Osteoblast (primary cell): ENCODE data around the gene PSG6. TPM values are rescaled to one million over a fixed set of nuclear protein-coding genes. Genes with fewer than 3 reads are reported as not detected.

Experiments used
- total RNA-seq: library from RNA; depleted of rRNA; stranded (reverse); fragments of >200 nt; gene quantifications from 2 replicates; pipeline ENCODE4 v1.2.3, GENCODE V29; 2012

Gene PSG6
- total RNA-seq, 1 donor, result not detected

Other genes with a start within 250 kb of the PSG6 start
- gene PSG3, start 177.4 kb downstream of the PSG6 start, total RNA-seq, result not detected in 2 replicates
- gene PSG8, start 152.2 kb downstream of the PSG6 start, total RNA-seq, result not detected in 2 replicates
- gene PSG1, start 38.2 kb downstream of the PSG6 start, total RNA-seq, result 0.36 and 1.2 TPM in 2 replicates
- not detected in 2 replicates for gene PSG7, start 19.3 kb upstream of the PSG6 start, total RNA-seq
- not detected in 2 replicates for gene PSG11, start 108.6 kb upstream of the PSG6 start, total RNA-seq
- gene PSG2, start 164.8 kb upstream of the PSG6 start, total RNA-seq, result 0.29 TPM in 1 of 2 replicates, not detected in the other